Activated CD4-positive, alpha-beta T cell treated with anti-CD3 and anti-CD28 coated beads, Interleukin-2, amount 10 ng/mL, durations not matched to agents 7 days and 5 days (primary cell): Measurements from ENCODE around the gene TRAPPC5. TPM values are rescaled to one million over a fixed set of nuclear protein-coding genes. Genes with fewer than 3 reads are reported as not detected.
"Not testable (repeated sequence)": the region's sequence is repeated elsewhere in the genome, so short reads cannot be mapped to it uniquely, and the experiment has no call there.

Source experiments
- CTCF ChIA-PET: fragments of 350-600 bp; sonication (Branson Sonifier 250); formaldehyde crosslinking; loops from one replicate; lab custom pipeline; 2021; ENCODE audit warnings: antibody characterized with exemption; lab: Charles Lee
- POLR2A ChIA-PET: fragments of 350-600 bp; sonication (Branson Sonifier 250); formaldehyde crosslinking; loops from one replicate; lab custom pipeline; 2021; ENCODE audit warnings: antibody characterized with exemption; lab: Charles Lee
- DNase-seq: peaks from one replicate; pipeline ENCODE4 v3.0.0-alpha.2; 2020
- H3K27ac Mint-ChIP-seq: one replicate; pipeline ENCODE4 v1.8.0; 2021; ENCODE audit warnings: mild to moderate bottlenecking, moderate library complexity, mixed read lengths
- H3K27me3 Mint-ChIP-seq: one replicate; pipeline ENCODE4 v1.8.0; 2021; ENCODE audit warnings: mixed read lengths
- H3K36me3 Mint-ChIP-seq: one replicate; pipeline ENCODE4 v1.8.0; 2021; ENCODE audit warnings: low read depth, mixed read lengths
- H3K4me1 Mint-ChIP-seq: one replicate; pipeline ENCODE4 v1.8.0; 2021; ENCODE audit warnings: mixed read lengths
- H3K4me3 Mint-ChIP-seq: one replicate; pipeline ENCODE4 v1.8.0; 2021; ENCODE audit warnings: mild to moderate bottlenecking, moderate library complexity, mixed read lengths
- H3K9me3 Mint-ChIP-seq: one replicate; pipeline ENCODE4 v1.8.0; 2021; ENCODE audit warnings: mixed read lengths
- total RNA-seq, 2 experiments: library from RNA; stranded (reverse); gene quantifications; one replicate each; pipeline ENCODE4 v1.2.3, GENCODE V29; 2021

The TRAPPC5 gene
- total RNA-seq, 2 experiments from 2014 or later: 105 to 106 TPM

- no peak overlapping the region for H3K27ac Mint-ChIP-seq
- peaks cover 7% of the 10 kb centered on the region for H3K9me3 Mint-ChIP-seq
- ChIA-PET POLR2A (no interaction called here), CTCF (interaction anchor here (0.6 to 1.4 kb wide), 4 partner anchors 10 to 39 kb away, joined by 3 to 5 read pairs (median 3); partner anchors contain the start of gene TRAPPC5)
- no peaks in the 10 kb centered on the region for H3K27me3 Mint-ChIP-seq
- H3K36me3 Mint-ChIP-seq: peaks cover 36% of the 10 kb centered on the region
- no peak overlapping the region for H3K4me3 Mint-ChIP-seq
- H3K4me1 Mint-ChIP-seq: peaks cover 26% of the 10 kb centered on the region
- no peak for DNase-seq
Observed at GRCh38 chr19:7641290-7642276, 39.0 kb upstream of the TRAPPC5 start.

GRCh38 chr19:7642295-7643030, 38.2 kb upstream of the TRAPPC5 start:
- POLR2A ChIA-PET: no interaction called here
- DNase-seq: no peak
- CTCF ChIA-PET: interaction anchor here (0.6 to 1.4 kb wide), 4 partner anchors 9 to 38 kb away, joined by 3 to 5 read pairs (median 3); partner anchors contain the start of gene TRAPPC5
- H3K4me3 Mint-ChIP-seq: no peak overlapping the region
- H3K4me1 Mint-ChIP-seq: peaks cover 24% of the 10 kb centered on the region
- no peak overlapping the region for H3K27ac Mint-ChIP-seq
- H3K9me3 Mint-ChIP-seq: peaks cover 7% of the 10 kb centered on the region
- H3K36me3 Mint-ChIP-seq: peaks cover 36% of the 10 kb centered on the region
- no peaks in the 10 kb centered on the region for H3K27me3 Mint-ChIP-seq

- Mint-ChIP-seq H3K27me3 (no peaks in the 10 kb centered on the region), H3K36me3 (peaks cover 36% of the 10 kb centered on the region), H3K27ac (no peak overlapping the region), H3K9me3 (peaks cover 7% of the 10 kb centered on the region), H3K4me3 (no peak overlapping the region), H3K4me1 (peaks cover 18% of the 10 kb centered on the region)
- ChIA-PET CTCF (interaction anchor here (1.3 kb wide), 1 partner anchor 9 kb away, joined by 3 read pairs; no protein-coding TSS in a partner anchor), POLR2A (no interaction called here)
- DNase-seq: no peak
Observed at GRCh38 chr19:7643031-7643415, 37.6 kb upstream of the TRAPPC5 start.

GRCh38 chr19:7643629-7644549, 36.7 kb upstream of the TRAPPC5 start:
- ChIA-PET CTCF (interaction anchor here (1.2 to 2.0 kb wide), 3 partner anchors 10 to 76 kb away, joined by 3 to 6 read pairs (median 5); partner anchors contain the start of gene TRAPPC5), POLR2A (interaction anchor here (0.6 kb wide), 1 partner anchor 263 kb away, joined by 3 read pairs; no protein-coding TSS in a partner anchor)
- H3K4me3 Mint-ChIP-seq, H3K27ac Mint-ChIP-seq, H3K9me3 Mint-ChIP-seq, H3K27me3 Mint-ChIP-seq: not testable (repeated sequence)
- H3K4me1 Mint-ChIP-seq: peaks cover 17% of the 10 kb centered on the region
- H3K36me3 Mint-ChIP-seq: peaks cover 35% of the 10 kb centered on the region
- DNase-seq: peak; percentile 23

GRCh38 chr19:7644550-7644877, 36.1 kb upstream of the TRAPPC5 start:
- Mint-ChIP-seq H3K27me3 (no peaks in the 10 kb centered on the region), H3K4me1 (peaks cover 13% of the 10 kb centered on the region), H3K9me3 (peaks cover 7% of the 10 kb centered on the region), H3K27ac (no peak overlapping the region), H3K36me3 (peaks cover 29% of the 10 kb centered on the region), H3K4me3 (no peak overlapping the region)
- no peak for DNase-seq
- ChIA-PET CTCF (interaction anchor here (1.2 to 2.0 kb wide), 3 partner anchors 9 to 76 kb away, joined by 3 to 6 read pairs (median 5); partner anchors contain the start of gene TRAPPC5), POLR2A (interaction anchor here (0.6 kb wide), 1 partner anchor 263 kb away, joined by 3 read pairs; no protein-coding TSS in a partner anchor)

GRCh38 chr19:7645163-7645562, 35.5 kb upstream of the TRAPPC5 start:
- Mint-ChIP-seq H3K9me3 (peaks cover under 1% of the 10 kb centered on the region), H3K4me1 (peaks cover 7% of the 10 kb centered on the region), H3K4me3 (no peak overlapping the region), H3K36me3 (peaks cover 22% of the 10 kb centered on the region), H3K27ac (no peak overlapping the region), H3K27me3 (no peaks in the 10 kb centered on the region)
- DNase-seq: no peak
- ChIA-PET POLR2A (no interaction called here), CTCF (interaction anchor here (0.6 to 2.0 kb wide), 3 partner anchors 9 to 77 kb away, joined by 3 to 6 read pairs (median 3); no protein-coding TSS in a partner anchor)

- POLR2A ChIA-PET: no interaction called here
- Mint-ChIP-seq H3K4me3 (no peak overlapping the region), H3K27ac (no peak overlapping the region)
Observed at GRCh38 chr19:7645656-7646425, 34.8 kb upstream of the TRAPPC5 start.

GRCh38 chr19:7646426-7646700, 34.3 kb upstream of the TRAPPC5 start:
- no peak overlapping the region for H3K4me3 Mint-ChIP-seq
- no peak overlapping the region for H3K27ac Mint-ChIP-seq
- peaks cover 17% of the 10 kb centered on the region for H3K36me3 Mint-ChIP-seq
- ChIA-PET POLR2A (no interaction called here), CTCF (no interaction called here)
- peaks cover 6% of the 10 kb centered on the region for H3K4me1 Mint-ChIP-seq
- peaks cover 2% of the 10 kb centered on the region for H3K27me3 Mint-ChIP-seq
- H3K9me3 Mint-ChIP-seq: no peaks in the 10 kb centered on the region
- DNase-seq: no peak

More at GRCh38 chr19:7645656-7646425, 34.8 kb upstream of the TRAPPC5 start:
- Mint-ChIP-seq H3K9me3 (no peaks in the 10 kb centered on the region), H3K36me3 (peaks cover 17% of the 10 kb centered on the region), H3K4me1 (peaks cover 6% of the 10 kb centered on the region), H3K27me3 (peaks cover under 1% of the 10 kb centered on the region)
- CTCF ChIA-PET: interaction anchor here (2.0 kb wide), 1 partner anchor 8 kb away, joined by 6 read pairs; no protein-coding TSS in a partner anchor
- no peak for DNase-seq

GRCh38 chr19:7647156-7647555, 33.5 kb upstream of the TRAPPC5 start:
- CTCF ChIA-PET: no interaction called here
- H3K36me3 Mint-ChIP-seq: peaks cover 17% of the 10 kb centered on the region
- H3K4me1 Mint-ChIP-seq: peaks cover 9% of the 10 kb centered on the region
- DNase-seq: no peak
- POLR2A ChIA-PET: no interaction called here
- H3K27ac Mint-ChIP-seq: no peak overlapping the region
- no peak overlapping the region for H3K4me3 Mint-ChIP-seq
- peaks cover 2% of the 10 kb centered on the region for H3K27me3 Mint-ChIP-seq
- H3K9me3 Mint-ChIP-seq: no peaks in the 10 kb centered on the region

GRCh38 chr19:7648265-7649014, 32.2 kb upstream of the TRAPPC5 start:
- CTCF ChIA-PET: interaction anchor here (0.5 to 5.5 kb wide), 4 partner anchors 11 to 32 kb away, joined by 3 to 20 read pairs (median 4); partner anchors contain the start of genes PET100, TRAPPC5 and XAB2

GRCh38 chr19:7650148-7650547, 30.5 kb upstream of the TRAPPC5 start:
- peaks cover 16% of the 10 kb centered on the region for H3K4me1 Mint-ChIP-seq
- no peak overlapping the region for H3K27ac Mint-ChIP-seq
- peaks cover 4% of the 10 kb centered on the region for H3K36me3 Mint-ChIP-seq
- H3K9me3 Mint-ChIP-seq: no peaks in the 10 kb centered on the region
- no peak for DNase-seq
- ChIA-PET CTCF (interaction anchor here (0.6 to 5.5 kb wide), 5 partner anchors 17 to 385 kb away, joined by 3 to 20 read pairs (median 5); partner anchors contain the start of genes PCP2 and TRAPPC5), POLR2A (no interaction called here)
- H3K27me3 Mint-ChIP-seq: peaks cover 2% of the 10 kb centered on the region
- no peak overlapping the region for H3K4me3 Mint-ChIP-seq

More at GRCh38 chr19:7648265-7649014, 32.2 kb upstream of the TRAPPC5 start:
- no peak for DNase-seq
- peaks cover 2% of the 10 kb centered on the region for H3K27me3 Mint-ChIP-seq
- H3K36me3 Mint-ChIP-seq: peaks cover 9% of the 10 kb centered on the region
- no peak overlapping the region for H3K27ac Mint-ChIP-seq
- H3K9me3 Mint-ChIP-seq: no peaks in the 10 kb centered on the region
- no peak overlapping the region for H3K4me3 Mint-ChIP-seq
- peaks cover 16% of the 10 kb centered on the region for H3K4me1 Mint-ChIP-seq
- POLR2A ChIA-PET: no interaction called here
